GM12878 (cell line): ENCODE data around the gene PCIF1. TPM values are rescaled to one million over a fixed set of nuclear protein-coding genes. Genes with fewer than 3 reads are reported as not detected.

ENCODE experiments used
- ATAC-seq: fragments of 200-7000 bp; cut with Tn5 transposase; 3 replicates; pipeline ENCODE4 v1.9.1; 2020; ENCODE audit warnings: mild to moderate bottlenecking, moderate library complexity
- BruUV-seq: library from RNA; stranded (reverse); fragments of 400-500 nt; replicated peaks from 2 replicates; lab custom pipeline; 2021; lab: Mats Ljungman, UMichigan
- CTCF ChIA-PET: fragments of 300-600 bp; sonication (Branson Sonifier 250); formaldehyde crosslinking; extraction: SDS; loops from one replicate; lab custom pipeline; 2021; ENCODE audit warnings: inconsistent platforms; lab: Yijun Ruan, JAX
- POLR2A ChIA-PET: fragments of 350-600 bp; formaldehyde crosslinking; extraction: SDS; loops from one replicate; lab custom pipeline; 2021; ENCODE audit warnings: inconsistent platforms; lab: Charles Lee
- RAD21 ChIA-PET: fragments of 300-600 bp; sonication (Branson Sonifier 250); formaldehyde crosslinking; loops from one replicate; lab custom pipeline; 2023; ENCODE audit warnings: antibody characterized with exemption; ENCODE audit not compliant: unreplicated experiment; lab: Charles Lee
- SMC1A ChIA-PET: fragments of 300-600 bp; sonication (Branson Sonifier 250); formaldehyde crosslinking; loops from one replicate; lab custom pipeline; 2023; ENCODE audit not compliant: unreplicated experiment, uncharacterized antibody; lab: Charles Lee
- DNase-seq: peaks from one replicate; pipeline ENCODE4 v3.0.0-alpha.2; 2011; ENCODE audit warnings: low read depth, low spot score
- FAIRE-seq: peaks from 3 replicates; lab custom pipeline; 2011; peaks lifted over from hg19 to GRCh38; lab: Jason Lieb, UNC
- H2AFZ ChIP-seq: 2 replicates; pipeline ENCODE4 v1.6.0; 2011; ENCODE audit warnings: low read depth, low read length, control low read depth; ENCODE audit not compliant: control insufficient read depth
- H3K27ac ChIP-seq: 2 replicates; pipeline ENCODE4 v1.5.1; 2011; ENCODE audit warnings: control low read depth; ENCODE audit not compliant: control insufficient read depth, insufficient read depth
- H3K27me3 ChIP-seq, 2 experiments: replicated peaks in 1 of 2; 2 replicates each; pipeline versions ENCODE4 v1.6.0 to v1.6.1; 2011; ENCODE audit warnings: low read length in 1 of 2; ENCODE audit not compliant: control insufficient read depth in 2 of 2, insufficient read depth in 2 of 2
- H3K36me3 ChIP-seq, 2 experiments: 2 replicates each; pipeline ENCODE4 v1.5.1; 2011; ENCODE audit warnings: low read length in 1 of 2; ENCODE audit not compliant: control insufficient read depth in 2 of 2, insufficient read depth in 2 of 2
- H3K4me1 ChIP-seq: 2 replicates; pipeline ENCODE4 v1.6.1; 2011; ENCODE audit warnings: mild to moderate bottlenecking, low read length, moderate library complexity, mixed read lengths; ENCODE audit not compliant: control insufficient read depth, insufficient read depth
- H3K4me2 ChIP-seq: 2 replicates; pipeline ENCODE4 v1.6.0; 2011; ENCODE audit warnings: control low read depth; ENCODE audit not compliant: control insufficient read depth, insufficient read depth
- H3K4me3 ChIP-seq: fragments of 200-600 bp; sonication (generic); 2 replicates; pipeline ENCODE4 v1.5.1; 2016
- H3K79me2 ChIP-seq: 2 replicates; pipeline ENCODE4 v1.6.0; 2011; ENCODE audit warnings: low read length; ENCODE audit not compliant: control insufficient read depth, insufficient read depth
- H3K9ac ChIP-seq: 2 replicates; pipeline ENCODE4 v1.8.0; 2011; ENCODE audit warnings: low read length, control low read depth, mixed read lengths; ENCODE audit not compliant: control insufficient read depth, insufficient read depth
- H3K9me3 ChIP-seq: replicated peaks from 3 replicates; pipeline ENCODE4 v1.5.1; 2011; ENCODE audit warnings: mild to moderate bottlenecking, low read length; ENCODE audit not compliant: control insufficient read depth, insufficient read depth
- H4K20me1 ChIP-seq: 2 replicates; pipeline ENCODE4 v1.6.0; 2011; ENCODE audit not compliant: control insufficient read depth, insufficient read depth
- ATF3 ChIP-seq: IDR thresholded peaks from 2 replicates; pipeline ENCODE4 v1.6.1; 2011; ENCODE audit warnings: low read depth, mild to moderate bottlenecking, low read length, moderate library complexity, borderline replicate concordance; ENCODE audit errors: extremely low read depth
- CBX3 ChIP-seq: fragments of 200-600 bp; sonication (generic); IDR thresholded peaks from 2 replicates; pipeline ENCODE4 v1.6.1; 2016; ENCODE audit warnings: low read depth, borderline replicate concordance
- CEBPB ChIP-seq, 2 experiments: fragments of 150-350 bp in 1 of 2; IDR thresholded peaks; 2 replicates each; pipeline ENCODE4 v1.6.1; 2012 to 2014; ENCODE audit warnings: low read depth in 2 of 2, low read length in 2 of 2, borderline replicate concordance in 1 of 2, inconsistent platforms in 1 of 2
- EP300 ChIP-seq, 2 experiments: fragments of 150-350 bp in 1 of 2; IDR thresholded peaks; 2 replicates each; pipeline ENCODE4 v1.6.1; 2011 to 2012; ENCODE audit warnings: low read depth in 2 of 2, low read length in 2 of 2, borderline replicate concordance in 1 of 2, improper control_type of control experiment in 1 of 2, inconsistent platforms in 1 of 2; ENCODE audit not compliant: control insufficient read depth in 1 of 2
- FOXM1 ChIP-seq: IDR thresholded peaks from 2 replicates; pipeline ENCODE4 v1.6.1; 2012; ENCODE audit warnings: low read depth, mild to moderate bottlenecking, inconsistent platforms, low read length, moderate library complexity
- GABPA ChIP-seq: IDR thresholded peaks from 2 replicates; pipeline ENCODE4 v1.6.1; 2014; ENCODE audit warnings: antibody characterized with exemption, low read depth, mild to moderate bottlenecking, inconsistent platforms
- IKZF2 ChIP-seq, 2 experiments: fragments of 450-650 bp; IDR thresholded peaks; 2 replicates each; pipeline ENCODE4 v1.6.1; 2017; ENCODE audit warnings: mild to moderate bottlenecking in 2 of 2, moderate library complexity in 2 of 2
- JUND ChIP-seq: IDR thresholded peaks from 2 replicates; pipeline ENCODE4 v1.6.1; 2012; ENCODE audit warnings: low read depth, mild to moderate bottlenecking, low read length, improper control_type of control experiment, moderate library complexity
- MEF2B ChIP-seq: fragments of 450-650 bp; IDR thresholded peaks from 2 replicates; pipeline ENCODE4 v1.6.1; 2018; ENCODE audit warnings: mild to moderate bottlenecking, moderate library complexity; ENCODE audit not compliant: partially characterized antibody, poor library complexity, severe bottlenecking
- NFYB ChIP-seq: IDR thresholded peaks from 2 replicates; pipeline ENCODE4 v1.6.1; 2011; ENCODE audit warnings: low read depth, mild to moderate bottlenecking, low read length, improper control_type of control experiment, moderate library complexity; ENCODE audit not compliant: insufficient read depth
- PML ChIP-seq: IDR thresholded peaks from 2 replicates; pipeline ENCODE4 v1.6.1; 2012; ENCODE audit warnings: low read length, inconsistent platforms
- SIX5 ChIP-seq: IDR thresholded peaks from 2 replicates; pipeline ENCODE4 v1.6.1; 2011; ENCODE audit warnings: mild to moderate bottlenecking, low read depth, low read length, moderate library complexity; ENCODE audit not compliant: severe bottlenecking
- STAT3 ChIP-seq: IDR thresholded peaks from 2 replicates; pipeline ENCODE4 v1.6.1; 2011; ENCODE audit warnings: low read depth, low read length, improper control_type of control experiment
- SUPT20H ChIP-seq: IDR thresholded peaks from 2 replicates; pipeline ENCODE4 v1.6.1; 2011; ENCODE audit warnings: low read depth, mild to moderate bottlenecking, low read length, moderate library complexity, borderline replicate concordance; ENCODE audit not compliant: control insufficient read depth
- ZNF274 ChIP-seq: IDR thresholded peaks from one replicate; pipeline ENCODE4 v1.8.0; 2011; ENCODE audit not compliant: insufficient read length, insufficient read depth
- WGBS: methylation state at CpG from one replicate; pipeline ENCODE4 v1.1.6; 2016; ENCODE audit warnings: low lambda C conversion rate; ENCODE audit not compliant: insufficient replicate concordance, insufficient coverage; ENCODE audit errors: missing lambda C conversion rate; 5-methylcytosine and 5-hydroxymethylcytosine counted together
- in situ Hi-C: fragments of 300-500 bp; cut with MboI; formaldehyde crosslinking; loops from 9 replicates; pipeline ENCODE4 v1.14.3; 2018; ENCODE audit warnings: mixed read lengths
- intact Hi-C: fragments of 100-400 bp; cut with micrococcal nuclease; formaldehyde crosslinking; loops from one replicate; pipeline ENCODE4 v1.14.2; 2022; ENCODE audit not compliant: unreplicated experiment
- polyA plus RNA-seq, 11 experiments: library from polyadenylated mRNA; depleted of rRNA in 4 of 11; unstranded in 6 of 11; stranded (reverse) in 5 of 11; fragments of >200 nt; fragmentation: Nextera tagmentation in 4 of 11; fragmentation: Illumina TruSeq in 1 of 11; extraction: Ambion mirVana in 4 of 11; extraction: Trizol in 1 of 11; gene quantifications; 1 replicate in 1 of 11; 2 replicates in 10 of 11; pipeline versions ENCODE4 v1.2.1 to v1.2.3, GENCODE V29; 2011 to 2016; ENCODE audit warnings: inconsistent platforms in 2 of 11, missing spikeins in 2 of 11, low read depth in 1 of 11
- total RNA-seq, 4 experiments: library from RNA; depleted of rRNA in 3 of 4; stranded (reverse); fragments of >200 nt in 3 of 4; fragmentation: Illumina TruSeq in 1 of 4; extraction: Trizol in 1 of 4; gene quantifications; 2 replicates each; pipeline versions ENCODE4 v1.2.1 to v1.2.3, GENCODE V29; 2013 to 2021
- TF ChIP-seq, protein P1 (sequence below): IDR thresholded peaks from 2 replicates; pipeline ENCODE4 v1.6.1; 2012; ENCODE audit warnings: low read depth, low read length, improper control_type of control experiment
- TF ChIP-seq, protein P2 (sequence below): fragments of 450-650 bp; formaldehyde crosslinking; IDR thresholded peaks from 2 replicates; pipeline ENCODE4 v1.5.0; 2022; ENCODE audit warnings: mild to moderate bottlenecking, missing genetic modification characterization
- TF ChIP-seq, protein P3 (sequence below): fragments of 450-650 bp; IDR thresholded peaks from 2 replicates; pipeline ENCODE4 v1.6.1; 2014; ENCODE audit warnings: mild to moderate bottlenecking

PCIF1 gene
- total and polyA plus RNA-seq, 10 of the 15 experiments (the other 5 are each of a cell fraction or from before 2014, with no cell fraction given): 8.4 to 32.9 (median 17.6) TPM

- SMC1A ChIA-PET: no interaction called here
- CTCF ChIA-PET: interaction anchor here (1.2 kb wide), 1 partner anchor 109 kb away, joined by 3 read pairs; no protein-coding TSS in a partner anchor
- POLR2A ChIA-PET: interaction anchor here (1.7 kb wide), 1 partner anchor 29 kb away, joined by 4 read pairs; no protein-coding TSS in a partner anchor
- Histone ChIP-seq H3K4me2 (no peak overlapping the region), H3K4me3 (no peak overlapping the region), H3K27me3 (no peaks in the 10 kb centered on the region), H3K9me3 (no peaks in the 10 kb centered on the region), H3K4me1 (peaks cover 15% of the 10 kb centered on the region), H3K27ac (no peak overlapping the region), H3K79me2 (no peaks in the 10 kb centered on the region), H2AFZ (no peak overlapping the region), H4K20me1 (no peaks in the 10 kb centered on the region), H3K36me3 (no peaks in the 10 kb centered on the region), H3K9ac (no peak overlapping the region)
- 94% methylated on average over 2 of the region's 2 CpGs for WGBS
- BruUV-seq: no TSS peak
- ATAC-seq (no peak), DNase-seq (no peak), FAIRE-seq (no peak)
- in situ Hi-C loops: no loop called here
- TF ChIP-seq CEBPB (IDR thresholded peaks at IDR 0.05; ENCODE audit: borderline replicate concordance in 1 of 2, low read depth in 2 of 2, low read length in 2 of 2): no peak
- no peak for TF ChIP-seq PML
- TF ChIP-seq EP300 (IDR thresholded peaks at IDR 0.05; ENCODE audit: borderline replicate concordance in 1 of 2, control insufficient read depth in 1 of 2, low read depth in 2 of 2, low read length in 2 of 2): no peak
- TF ChIP-seq SUPT20H: no peak
- TF ChIP-seq CBX3: no peak
- TF ChIP-seq, protein P1, sequence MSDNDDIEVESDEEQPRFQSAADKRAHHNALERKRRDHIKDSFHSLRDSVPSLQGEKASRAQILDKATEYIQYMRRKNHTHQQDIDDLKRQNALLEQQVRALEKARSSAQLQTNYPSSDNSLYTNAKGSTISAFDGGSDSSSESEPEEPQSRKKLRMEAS: no peak
- TF ChIP-seq FOXM1: no peak
- no peak for TF ChIP-seq ATF3
- no peak for TF ChIP-seq GABPA
- no peak for TF ChIP-seq MEF2B
- TF ChIP-seq ZNF274: no peak
- no peak for TF ChIP-seq SIX5
- TF ChIP-seq, protein P2, sequence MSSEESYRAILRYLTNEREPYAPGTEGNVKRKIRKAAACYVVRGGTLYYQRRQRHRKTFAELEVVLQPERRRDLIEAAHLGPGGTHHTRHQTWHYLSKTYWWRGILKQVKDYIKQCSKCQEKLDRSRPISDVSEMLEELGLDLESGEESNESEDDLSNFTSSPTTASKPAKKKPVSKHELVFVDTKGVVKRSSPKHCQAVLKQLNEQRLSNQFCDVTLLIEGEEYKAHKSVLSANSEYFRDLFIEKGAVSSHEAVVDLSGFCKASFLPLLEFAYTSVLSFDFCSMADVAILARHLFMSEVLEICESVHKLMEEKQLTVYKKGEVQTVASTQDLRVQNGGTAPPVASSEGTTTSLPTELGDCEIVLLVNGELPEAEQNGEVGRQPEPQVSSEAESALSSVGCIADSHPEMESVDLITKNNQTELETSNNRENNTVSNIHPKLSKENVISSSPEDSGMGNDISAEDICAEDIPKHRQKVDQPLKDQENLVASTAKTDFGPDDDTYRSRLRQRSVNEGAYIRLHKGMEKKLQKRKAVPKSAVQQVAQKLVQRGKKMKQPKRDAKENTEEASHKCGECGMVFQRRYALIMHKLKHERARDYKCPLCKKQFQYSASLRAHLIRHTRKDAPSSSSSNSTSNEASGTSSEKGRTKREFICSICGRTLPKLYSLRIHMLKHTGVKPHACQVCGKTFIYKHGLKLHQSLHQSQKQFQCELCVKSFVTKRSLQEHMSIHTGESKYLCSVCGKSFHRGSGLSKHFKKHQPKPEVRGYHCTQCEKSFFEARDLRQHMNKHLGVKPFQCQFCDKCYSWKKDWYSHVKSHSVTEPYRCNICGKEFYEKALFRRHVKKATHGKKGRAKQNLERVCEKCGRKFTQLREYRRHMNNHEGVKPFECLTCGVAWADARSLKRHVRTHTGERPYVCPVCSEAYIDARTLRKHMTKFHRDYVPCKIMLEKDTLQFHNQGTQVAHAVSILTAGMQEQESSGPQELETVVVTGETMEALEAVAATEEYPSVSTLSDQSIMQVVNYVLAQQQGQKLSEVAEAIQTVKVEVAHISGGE: no peak
- TF ChIP-seq, protein P3, sequence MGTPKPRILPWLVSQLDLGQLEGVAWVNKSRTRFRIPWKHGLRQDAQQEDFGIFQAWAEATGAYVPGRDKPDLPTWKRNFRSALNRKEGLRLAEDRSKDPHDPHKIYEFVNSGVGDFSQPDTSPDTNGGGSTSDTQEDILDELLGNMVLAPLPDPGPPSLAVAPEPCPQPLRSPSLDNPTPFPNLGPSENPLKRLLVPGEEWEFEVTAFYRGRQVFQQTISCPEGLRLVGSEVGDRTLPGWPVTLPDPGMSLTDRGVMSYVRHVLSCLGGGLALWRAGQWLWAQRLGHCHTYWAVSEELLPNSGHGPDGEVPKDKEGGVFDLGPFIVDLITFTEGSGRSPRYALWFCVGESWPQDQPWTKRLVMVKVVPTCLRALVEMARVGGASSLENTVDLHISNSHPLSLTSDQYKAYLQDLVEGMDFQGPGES: no peak
- TF ChIP-seq IKZF2 (IDR thresholded peaks at IDR 0.05): no peak
- no peak for TF ChIP-seq NFYB
- no peak for TF ChIP-seq STAT3
- no peak for TF ChIP-seq JUND
- intact Hi-C loops: no loop called here
- RAD21 ChIA-PET: no interaction called here
These were observed 26.4 kb upstream of the PCIF1 start for GRCh38 chr20:45908084-45908483.
